Trophoblast cell (in vitro differentiated cells and primary cell): ENCODE results near the gene ACYP2.
A peak's percentile ranks its signal among the peaks of the same experiment; 100 is the strongest.

Experiments used
- DNase-seq, 2 donors: peaks; one replicate each; pipeline ENCODE4 v3.0.0-alpha.2; 2016
- H2AFZ ChIP-seq: 2 replicates; pipeline ENCODE4 v1.6.1; 2013; ENCODE audit warnings: low read length, moderate library complexity, mild to moderate bottlenecking; ENCODE audit not compliant: insufficient read depth, poor library complexity
- H2AK5ac ChIP-seq: 2 replicates; pipeline ENCODE4 v1.6.1; 2013; ENCODE audit warnings: mild to moderate bottlenecking, low read length
- H2BK120ac ChIP-seq: 2 replicates; pipeline ENCODE4 v1.6.1; 2013; ENCODE audit warnings: low read length, mild to moderate bottlenecking, moderate library complexity; ENCODE audit not compliant: insufficient read depth, poor library complexity
- H2BK12ac ChIP-seq: 2 replicates; pipeline ENCODE4 v1.6.1; 2013; ENCODE audit warnings: mild to moderate bottlenecking, low read length, moderate library complexity
- H2BK5ac ChIP-seq: 2 replicates; pipeline ENCODE4 v1.6.1; 2013; ENCODE audit warnings: low read length, low read depth, moderate library complexity, mild to moderate bottlenecking; ENCODE audit not compliant: poor library complexity
- H3K14ac ChIP-seq: 2 replicates; pipeline ENCODE4 v1.6.1; 2013; ENCODE audit warnings: mild to moderate bottlenecking, low read length
- H3K18ac ChIP-seq: 2 replicates; pipeline ENCODE4 v1.6.1; 2013; ENCODE audit warnings: mild to moderate bottlenecking, low read length
- H3K23ac ChIP-seq: 2 replicates; pipeline ENCODE4 v1.6.1; 2013; ENCODE audit warnings: low read length
- H3K27ac ChIP-seq: 2 replicates; pipeline ENCODE4 v1.5.1; 2013; ENCODE audit warnings: low read depth, mild to moderate bottlenecking, inconsistent platforms, low read length, moderate library complexity
- H3K27me3 ChIP-seq: 2 replicates; pipeline ENCODE4 v1.6.1; 2013; ENCODE audit warnings: inconsistent platforms, mild to moderate bottlenecking, low read length, moderate library complexity; ENCODE audit not compliant: insufficient read depth
- H3K36me3 ChIP-seq, 2 experiments: 1 replicate in 1 of 2; 2 replicates in 1 of 2; pipeline ENCODE4 v1.6.1; 2013; ENCODE audit warnings: low read length in 2 of 2, mild to moderate bottlenecking in 2 of 2, moderate library complexity in 1 of 2; ENCODE audit not compliant: insufficient read depth in 2 of 2, control insufficient read depth in 1 of 2
- H3K4ac ChIP-seq: 2 replicates; pipeline ENCODE4 v1.6.1; 2013; ENCODE audit warnings: low read depth, mild to moderate bottlenecking, low read length, moderate library complexity
- H3K4me1 ChIP-seq, 2 experiments: 1 replicate in 1 of 2; 2 replicates in 1 of 2; pipeline ENCODE4 v1.6.1; 2013; ENCODE audit warnings: low read length in 2 of 2, mild to moderate bottlenecking in 2 of 2, moderate library complexity in 1 of 2; ENCODE audit not compliant: insufficient read depth in 2 of 2, control insufficient read depth in 1 of 2
- H3K4me2 ChIP-seq: 2 replicates; pipeline ENCODE4 v1.6.1; 2013; ENCODE audit warnings: inconsistent platforms, mild to moderate bottlenecking, low read length, moderate library complexity
- H3K4me3 ChIP-seq: 2 replicates; pipeline ENCODE4 v1.5.1; 2013; ENCODE audit warnings: mild to moderate bottlenecking, low read depth, low read length, inconsistent platforms
- H3K79me1 ChIP-seq: one replicate; pipeline ENCODE4 v1.6.1; 2013; ENCODE audit warnings: low read length
- H3K79me2 ChIP-seq: 2 replicates; pipeline ENCODE4 v1.6.1; 2013; ENCODE audit warnings: low read length, mild to moderate bottlenecking; ENCODE audit not compliant: control insufficient read depth, insufficient read depth, poor library complexity
- H3K9ac ChIP-seq: 2 replicates; pipeline ENCODE4 v1.6.1; 2013; ENCODE audit warnings: mild to moderate bottlenecking, low read length
- H3K9me3 ChIP-seq: 2 replicates; pipeline ENCODE4 v1.6.1; 2013; ENCODE audit warnings: low read depth, mild to moderate bottlenecking, control low read depth, inconsistent platforms, low read length; ENCODE audit not compliant: insufficient read depth
- H4K12ac ChIP-seq: 2 replicates; pipeline ENCODE4 v1.6.1; 2013; ENCODE audit warnings: low read depth, mild to moderate bottlenecking, low read length, moderate library complexity
- H4K8ac ChIP-seq: 2 replicates; pipeline ENCODE4 v1.6.1; 2013; ENCODE audit warnings: low read depth, mild to moderate bottlenecking, low read length, moderate library complexity
- H4K91ac ChIP-seq: one replicate; pipeline ENCODE4 v1.6.1; 2013; ENCODE audit warnings: low read depth, mild to moderate bottlenecking, low read length, moderate library complexity
- WGBS: extraction: QIAGEN DNeasy Blood & Tissue Kit; methylation state at CpG from one replicate; pipeline ENCODE4 v1.1.7; 2013; ENCODE audit warnings: missing lambda C conversion rate; ENCODE audit not compliant: insufficient read length, insufficient coverage; ENCODE audit errors: extremely low coverage; 5-methylcytosine and 5-hydroxymethylcytosine counted together

Gene ACYP2

GRCh38 chr2:54206596-54206995, 91.2 kb downstream of the ACYP2 start:
- DNase-seq = peak in 1 of 2 donors; percentile 51
- H3K9ac ChIP-seq = no peak overlapping the region
- no peak overlapping the region for H2BK12ac ChIP-seq
- WGBS = no CpG with 5 or more reads among the region's 2 CpGs
- no peak overlapping the region for H3K27ac ChIP-seq
- no peaks in the 10 kb centered on the region for H3K79me2 ChIP-seq
- H3K23ac ChIP-seq = no peak overlapping the region
- no peaks in the 10 kb centered on the region for H3K9me3 ChIP-seq
- no peak overlapping the region for H3K4me3 ChIP-seq
- H4K91ac ChIP-seq = no peak overlapping the region
- H3K14ac ChIP-seq = no peak overlapping the region
- no peak overlapping the region for H4K8ac ChIP-seq
- no peaks in the 10 kb centered on the region for H3K27me3 ChIP-seq
- no peak overlapping the region for H2BK5ac ChIP-seq
- no peak overlapping the region for H3K4ac ChIP-seq
- H3K4me1 ChIP-seq = no peaks in the 10 kb centered on the region
- H3K79me1 ChIP-seq = no peaks in the 10 kb centered on the region
- no peak overlapping the region for H3K18ac ChIP-seq
- H3K36me3 ChIP-seq = no peaks in the 10 kb centered on the region
- no peak overlapping the region for H2AFZ ChIP-seq
- no peak overlapping the region for H2AK5ac ChIP-seq
- H3K4me2 ChIP-seq = no peak overlapping the region
- no peak overlapping the region for H2BK120ac ChIP-seq
- no peak overlapping the region for H4K12ac ChIP-seq

GRCh38 chr2:54207666-54208195, 92.3 kb downstream of the ACYP2 start:
- no peak overlapping the region for H3K18ac ChIP-seq
- no peak overlapping the region for H2AK5ac ChIP-seq
- no peaks in the 10 kb centered on the region for H3K4me1 ChIP-seq
- H3K9ac ChIP-seq = no peak overlapping the region
- H3K79me2 ChIP-seq = no peaks in the 10 kb centered on the region
- no peak overlapping the region for H2BK5ac ChIP-seq
- H4K91ac ChIP-seq = no peak overlapping the region
- no CpG with 5 or more reads among the region's 3 CpGs for WGBS
- H3K9me3 ChIP-seq = no peaks in the 10 kb centered on the region
- no peak for DNase-seq
- no peak overlapping the region for H2BK120ac ChIP-seq
- no peak overlapping the region for H2AFZ ChIP-seq
- H3K4ac ChIP-seq = no peak overlapping the region
- no peak overlapping the region for H2BK12ac ChIP-seq
- no peak overlapping the region for H3K4me2 ChIP-seq
- no peak overlapping the region for H3K23ac ChIP-seq
- H4K12ac ChIP-seq = no peak overlapping the region
- H4K8ac ChIP-seq = no peak overlapping the region
- H3K4me3 ChIP-seq = no peak overlapping the region
- no peak overlapping the region for H3K14ac ChIP-seq
- no peaks in the 10 kb centered on the region for H3K27me3 ChIP-seq
- no peaks in the 10 kb centered on the region for H3K36me3 ChIP-seq
- H3K27ac ChIP-seq = no peak overlapping the region
- no peaks in the 10 kb centered on the region for H3K79me1 ChIP-seq

GRCh38 chr2:54208364-54209240, 93.2 kb downstream of the ACYP2 start:
- no peak overlapping the region for H3K14ac ChIP-seq
- no peaks in the 10 kb centered on the region for H3K79me2 ChIP-seq
- no peak overlapping the region for H2AFZ ChIP-seq
- H3K9ac ChIP-seq = no peak overlapping the region
- no peak overlapping the region for H3K4me2 ChIP-seq
- no peaks in the 10 kb centered on the region for H3K4me1 ChIP-seq
- no peak overlapping the region for H2BK120ac ChIP-seq
- no peaks in the 10 kb centered on the region for H3K9me3 ChIP-seq
- H3K4me3 ChIP-seq = no peak overlapping the region
- DNase-seq = no peak
- H3K36me3 ChIP-seq = no peaks in the 10 kb centered on the region
- H3K27me3 ChIP-seq = no peaks in the 10 kb centered on the region
- H3K4ac ChIP-seq = no peak overlapping the region
- no peak overlapping the region for H2BK5ac ChIP-seq
- H3K23ac ChIP-seq = no peak overlapping the region
- H4K8ac ChIP-seq = no peak overlapping the region
- no peak overlapping the region for H2AK5ac ChIP-seq
- no peak overlapping the region for H4K12ac ChIP-seq
- H3K27ac ChIP-seq = no peak overlapping the region
- H2BK12ac ChIP-seq = no peak overlapping the region
- no CpG with 5 or more reads among the region's 1 CpG for WGBS
- no peak overlapping the region for H4K91ac ChIP-seq
- H3K18ac ChIP-seq = no peak overlapping the region
- H3K79me1 ChIP-seq = no peaks in the 10 kb centered on the region

GRCh38 chr2:54209379-54209778, 94.0 kb downstream of the ACYP2 start:
- Histone ChIP-seq H3K4me2 (no peak overlapping the region), H3K27me3 (no peaks in the 10 kb centered on the region), H3K79me2 (no peaks in the 10 kb centered on the region), H3K18ac (no peak overlapping the region), H2AFZ (no peak overlapping the region), H3K4me3 (no peak overlapping the region), H3K9ac (no peak overlapping the region), H3K4ac (no peak overlapping the region), H4K8ac (no peak overlapping the region), H3K23ac (no peak overlapping the region), H3K27ac (no peak overlapping the region), H3K79me1 (no peaks in the 10 kb centered on the region), H3K4me1 (no peaks in the 10 kb centered on the region), H4K12ac (no peak overlapping the region), H2AK5ac (no peak overlapping the region), H3K36me3 (no peaks in the 10 kb centered on the region), H2BK120ac (no peak overlapping the region), H3K14ac (no peak overlapping the region), H3K9me3 (no peaks in the 10 kb centered on the region), H4K91ac (no peak overlapping the region), H2BK5ac (no peak overlapping the region), H2BK12ac (no peak overlapping the region)
- no CpG with 5 or more reads among the region's 3 CpGs for WGBS
- no peak for DNase-seq
